Activated gamma-delta T cell treated with Interleukin-2 at 50 U/mL for 16 hours (primary cell): Measurements from ENCODE around the gene TTBK1.

ENCODE experiments used
- DNase-seq: peaks from one replicate; pipeline ENCODE4 v3.0.0-alpha.2; 2020

The TTBK1 gene

GRCh38 chr6:43242908-43243663, at the start of gene TTBK1:
TSS of gene TTBK1 (plus strand) at chr6:43243481. CDS start at chr6:43246661, 3,180 bp downstream.
- no peak for DNase-seq

GRCh38 chr6:43193929-43194328, 49.4 kb upstream of the TTBK1 start:
- no peak for DNase-seq

- DNase-seq = no peak
Measured at GRCh38 chr6:43196337-43196736, 46.9 kb upstream of the TTBK1 start.

- no peak for DNase-seq
Measured at GRCh38 chr6:43199912-43200311, 43.4 kb upstream of the TTBK1 start.

GRCh38 chr6:43200541-43200940, 42.7 kb upstream of the TTBK1 start:
- no peak for DNase-seq

- DNase-seq = no peak
Measured at GRCh38 chr6:43202451-43202850, 40.8 kb upstream of the TTBK1 start.

GRCh38 chr6:43203029-43203717, 40.1 kb upstream of the TTBK1 start:
- DNase-seq = no peak

- no peak for DNase-seq
Measured at GRCh38 chr6:43203718-43204095, 39.6 kb upstream of the TTBK1 start.

- no peak for DNase-seq
Measured at GRCh38 chr6:43204271-43205105, 38.8 kb upstream of the TTBK1 start.

- no peak for DNase-seq
Measured at GRCh38 chr6:43205849-43206248, 37.4 kb upstream of the TTBK1 start.

GRCh38 chr6:43207286-43207685, 36.0 kb upstream of the TTBK1 start:
- no peak for DNase-seq

- no peak for DNase-seq
Measured at GRCh38 chr6:43211955-43212354, 31.3 kb upstream of the TTBK1 start.

- no peak for DNase-seq
Measured at GRCh38 chr6:43213431-43213830, 29.9 kb upstream of the TTBK1 start.

GRCh38 chr6:43215066-43215465, 28.2 kb upstream of the TTBK1 start:
- DNase-seq = no peak

GRCh38 chr6:43216200-43216599, 27.1 kb upstream of the TTBK1 start:
- no peak for DNase-seq

- DNase-seq = no peak
Measured at GRCh38 chr6:43217351-43217750, 25.9 kb upstream of the TTBK1 start.

- DNase-seq = no peak
Measured at GRCh38 chr6:43219119-43219518, 24.2 kb upstream of the TTBK1 start.

GRCh38 chr6:43219814-43220213, 23.5 kb upstream of the TTBK1 start:
- DNase-seq = no peak

GRCh38 chr6:43220439-43220951, 22.8 kb upstream of the TTBK1 start:
- no peak for DNase-seq

GRCh38 chr6:43221046-43221972, 22.0 kb upstream of the TTBK1 start:
- no peak for DNase-seq

- no peak for DNase-seq
Measured at GRCh38 chr6:43222418-43223059, 20.7 kb upstream of the TTBK1 start.

GRCh38 chr6:43223175-43223574, 20.1 kb upstream of the TTBK1 start:
- DNase-seq = no peak
